NCI-H128 (cell line): Measurements from ENCODE around the gene HSPA5.
"Not testable (repeated sequence)": the region's sequence is repeated elsewhere in the genome, so short reads cannot be mapped to it uniquely, and the experiment has no call there.

ENCODE experiments used
- DNase-seq: peaks from one replicate; lab custom pipeline; 2025; ENCODE audit not compliant: unreplicated experiment; lab: John Stamatoyannopoulos, UW

The HSPA5 gene

DNA sequence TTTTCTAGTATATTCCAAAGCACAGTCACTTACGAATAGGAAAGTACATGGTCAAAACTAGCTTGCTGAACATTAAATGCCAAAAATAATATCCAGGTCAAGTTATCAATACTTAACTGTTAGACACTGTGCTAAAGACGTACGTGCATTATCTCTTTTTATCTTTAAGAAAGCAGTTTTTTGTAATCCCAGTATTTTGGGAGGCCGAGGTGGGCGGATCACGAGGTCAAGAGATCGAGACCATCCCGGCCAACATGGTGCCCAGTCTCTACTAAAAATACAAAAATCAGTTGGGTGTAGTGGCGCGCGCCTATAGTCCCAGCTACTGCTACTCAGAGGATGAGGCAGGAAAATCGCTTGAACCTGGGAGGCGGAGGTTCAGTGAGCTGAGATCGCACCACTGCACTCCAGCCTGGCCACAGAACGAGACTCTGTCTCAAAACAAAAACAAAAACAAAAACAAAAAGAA lies 2.7 kb upstream of the HSPA5 start:
- no peak for DNase-seq

DNA sequence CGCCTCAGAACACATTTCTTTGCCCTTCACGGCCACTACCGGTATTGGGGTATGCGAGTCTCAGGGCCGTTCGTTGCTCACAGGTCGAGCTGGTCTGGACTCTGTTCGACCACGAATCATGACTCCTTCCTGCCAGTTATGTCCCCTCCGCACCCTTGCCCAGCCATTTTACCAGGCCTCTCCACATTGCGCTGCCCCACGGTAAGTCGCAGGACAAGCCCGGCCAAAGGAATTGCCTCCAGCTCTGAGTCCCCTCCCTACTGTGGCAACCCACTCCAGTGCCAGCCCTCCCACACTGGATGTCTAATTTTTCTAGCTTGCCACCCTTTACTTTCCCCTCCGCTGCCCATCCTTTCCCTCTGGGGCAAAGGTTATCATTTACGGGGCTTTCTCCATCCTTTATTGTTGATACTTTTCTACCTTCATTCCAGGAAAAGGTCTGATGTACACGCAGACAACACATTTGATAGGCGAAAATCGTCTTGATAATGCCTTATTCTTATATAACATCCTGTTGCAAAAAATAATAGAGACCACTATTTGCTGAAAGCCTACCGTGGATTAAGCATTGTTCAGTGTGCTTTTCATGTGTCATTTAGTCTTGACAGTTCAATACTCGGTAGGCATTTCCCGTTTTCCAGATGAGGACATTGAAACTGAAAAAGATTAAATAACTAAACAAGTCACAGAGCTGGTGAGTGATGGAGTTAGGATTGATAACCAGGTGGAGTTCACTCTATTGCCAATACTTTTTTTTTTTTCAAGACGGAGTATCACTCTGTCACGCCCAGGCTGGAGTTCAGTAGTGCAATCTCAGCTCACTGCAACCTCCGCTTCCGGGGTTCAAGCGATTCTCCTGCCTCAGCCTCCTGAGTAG lies 958 bp upstream of the HSPA5 start:
- DNase-seq: no peak

DNA sequence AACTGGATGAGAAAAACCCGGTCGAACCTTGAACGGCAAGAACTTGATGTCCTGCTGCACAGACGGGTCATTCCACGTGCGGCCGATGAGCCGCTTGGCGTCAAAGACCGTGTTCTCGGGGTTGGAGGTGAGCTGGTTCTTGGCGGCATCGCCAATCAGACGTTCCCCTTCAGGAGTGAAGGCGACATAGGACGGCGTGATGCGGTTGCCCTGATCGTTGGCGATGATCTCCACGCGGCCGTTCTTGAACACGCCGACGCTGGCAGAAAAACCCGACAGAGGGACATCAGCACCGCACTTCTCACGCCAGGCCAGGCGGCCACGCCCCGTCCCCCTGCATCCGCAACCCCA lies 519 bp downstream of the HSPA5 start:
- no peak for DNase-seq

DNA sequence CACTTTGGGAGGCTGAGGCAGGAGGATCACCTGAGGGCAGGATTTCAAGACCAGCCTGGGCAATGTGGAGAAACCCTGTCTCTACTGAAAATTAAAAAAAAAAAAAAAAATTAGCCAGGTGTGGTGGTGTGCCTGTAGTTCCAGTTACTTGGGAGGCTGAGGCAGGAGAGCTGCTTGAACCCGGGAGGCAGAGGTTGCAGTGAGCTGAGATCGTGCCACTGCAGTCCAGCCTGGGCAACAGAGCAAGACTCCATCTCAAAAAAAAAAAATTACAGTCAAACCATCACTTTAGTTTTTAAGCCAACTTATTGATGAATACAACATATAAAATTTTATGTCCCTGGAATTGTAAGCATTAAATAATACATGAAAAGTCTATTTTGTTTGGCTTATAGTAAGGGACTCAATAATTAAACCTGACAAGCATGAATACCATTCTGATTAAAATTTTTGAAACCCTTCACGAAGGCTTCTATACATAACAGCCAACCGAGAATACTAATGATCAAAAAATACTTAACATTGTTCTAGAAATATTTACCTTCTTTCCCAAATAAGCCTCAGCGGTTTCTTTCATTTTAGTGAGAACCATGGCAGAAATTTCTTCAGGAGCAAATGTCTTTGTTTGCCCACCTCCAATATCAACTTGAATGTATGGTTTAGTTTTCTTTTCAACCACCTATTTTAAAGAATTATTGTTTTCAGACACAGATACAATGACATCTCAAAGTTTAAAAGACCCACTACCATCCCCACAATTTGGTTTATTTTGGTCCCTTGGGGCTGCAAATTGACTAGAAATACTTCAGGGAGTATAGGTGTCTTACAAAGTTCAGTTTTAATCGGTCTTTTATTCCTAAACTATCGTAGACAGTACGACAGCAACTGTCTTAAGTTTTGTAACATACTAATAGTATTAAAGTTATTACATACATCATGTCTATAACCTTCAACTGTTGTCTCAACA lies 1.2 kb downstream of the HSPA5 start:
- no peak for DNase-seq

DNA sequence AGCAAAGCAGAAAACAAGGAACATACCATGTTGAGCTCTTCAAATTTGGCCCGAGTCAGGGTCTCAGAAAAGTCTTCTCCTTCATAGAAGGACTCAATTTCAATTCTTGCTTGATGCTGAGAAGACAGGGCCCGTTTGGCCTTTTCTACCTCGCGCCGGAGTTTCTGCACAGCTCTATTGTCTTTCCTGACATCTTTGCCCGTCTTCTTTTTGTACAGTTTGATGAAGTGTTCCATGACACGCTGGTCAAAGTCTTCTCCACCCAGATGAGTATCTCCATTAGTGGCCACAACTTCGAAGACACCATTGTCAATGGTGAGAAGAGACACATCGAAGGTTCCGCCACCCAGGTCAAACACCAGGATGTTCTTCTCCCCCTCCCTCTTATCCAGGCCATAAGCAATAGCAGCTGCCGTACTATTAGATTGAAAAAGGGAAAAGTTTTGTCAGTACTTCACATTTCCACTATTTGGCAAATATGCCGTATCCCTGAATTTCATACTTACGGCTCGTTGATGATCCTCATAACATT lies 2.2 kb downstream of the HSPA5 start:
- no peak for DNase-seq

DNA sequence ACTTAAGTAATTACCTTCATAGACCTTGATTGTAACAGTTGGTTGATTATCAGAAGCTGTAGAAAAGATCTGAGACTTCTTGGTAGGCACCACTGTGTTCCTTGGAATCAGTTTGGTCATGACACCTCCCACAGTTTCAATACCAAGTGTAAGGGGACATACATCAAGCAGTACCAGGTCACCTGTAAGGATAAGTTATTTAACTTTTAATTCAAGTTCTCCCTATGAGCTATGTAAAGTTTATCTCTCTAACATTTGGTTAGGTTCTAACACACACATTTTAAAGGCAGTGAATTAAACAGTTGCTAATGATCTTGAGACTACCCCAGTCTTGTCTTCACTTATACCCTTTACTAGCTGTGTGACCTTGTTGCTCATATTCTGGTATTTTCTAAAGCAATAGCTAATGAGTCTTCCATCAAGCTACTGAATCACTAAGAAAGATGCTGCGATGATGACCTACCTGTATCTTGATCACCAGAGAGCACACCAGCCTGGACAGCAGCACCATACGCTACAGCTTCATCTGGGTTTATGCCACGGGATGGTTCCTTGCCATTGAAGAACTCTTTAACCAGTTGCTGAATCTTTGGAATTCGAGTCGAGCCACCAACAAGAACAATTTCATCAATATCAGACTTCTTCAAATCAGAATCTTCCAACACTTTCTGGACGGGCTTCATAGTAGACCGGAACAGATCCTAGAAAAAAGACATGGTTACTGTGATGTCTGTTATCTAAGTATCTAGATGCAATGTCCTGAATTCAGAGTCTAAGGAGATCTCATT lies 2.8 kb downstream of the HSPA5 start:
- DNase-seq: no peak

DNA sequence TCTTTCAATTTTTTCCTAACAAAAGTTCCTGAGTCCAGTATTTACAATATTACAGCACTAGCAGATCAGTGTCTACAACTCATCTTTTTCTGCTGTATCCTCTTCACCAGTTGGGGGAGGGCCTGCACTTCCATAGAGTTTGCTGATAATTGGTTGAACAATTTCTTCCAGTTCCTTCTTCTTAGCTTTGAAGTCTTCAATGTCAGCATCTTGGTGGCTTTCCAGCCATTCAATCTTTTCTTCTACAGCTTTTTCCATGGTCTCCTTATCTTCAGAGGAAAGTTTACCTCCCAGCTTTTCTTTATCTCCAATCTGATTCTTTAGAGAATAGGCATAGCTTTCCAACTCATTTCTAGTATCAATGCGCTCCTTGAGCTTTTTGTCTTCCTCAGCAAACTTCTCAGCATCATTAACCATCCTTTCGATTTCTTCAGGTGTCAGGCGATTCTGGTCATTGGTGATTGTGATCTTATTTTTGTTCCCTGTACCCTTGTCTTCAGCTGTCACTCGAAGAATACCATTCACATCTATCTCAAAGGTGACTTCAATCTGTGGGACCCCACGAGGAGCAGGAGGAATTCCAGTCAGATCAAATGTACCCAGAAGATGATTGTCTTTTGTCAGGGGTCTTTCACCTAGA lies 4.5 kb downstream of the HSPA5 start:
- DNase-seq: not testable (repeated sequence)

DNA sequence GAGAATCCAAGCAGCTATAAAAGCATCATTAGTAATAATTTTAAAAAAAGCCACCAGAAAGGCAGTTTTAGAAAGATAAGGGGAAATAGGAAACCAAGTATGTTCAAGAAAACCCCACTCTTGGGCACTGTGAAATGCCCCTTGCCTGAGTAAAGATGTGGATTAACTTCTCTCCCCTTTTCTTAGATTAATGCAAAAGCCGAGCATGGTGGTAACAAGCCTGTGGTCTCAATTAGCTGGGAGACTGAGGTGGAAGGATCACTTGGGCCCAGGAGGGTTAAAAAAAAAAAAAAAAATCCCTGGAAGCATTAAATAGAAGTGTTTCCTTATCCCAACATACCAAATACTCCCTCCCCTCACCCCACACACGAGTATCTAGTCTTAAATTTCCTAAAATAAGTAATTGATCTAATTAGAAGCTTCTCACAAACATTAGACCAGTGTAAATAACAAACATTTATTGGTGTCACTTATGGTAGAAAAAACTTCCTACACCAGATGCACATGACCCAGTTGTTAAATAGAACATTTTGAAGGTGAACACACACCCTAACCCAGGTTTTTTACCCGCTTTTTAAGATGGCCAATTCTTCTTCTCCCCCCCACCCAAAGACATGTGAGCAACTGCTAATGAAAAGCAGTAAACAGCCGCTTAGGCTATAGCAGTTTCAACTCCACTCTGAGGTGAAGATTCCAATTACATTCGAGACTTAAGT lies 5.2 kb downstream of the HSPA5 start:
- no peak for DNase-seq

DNA sequence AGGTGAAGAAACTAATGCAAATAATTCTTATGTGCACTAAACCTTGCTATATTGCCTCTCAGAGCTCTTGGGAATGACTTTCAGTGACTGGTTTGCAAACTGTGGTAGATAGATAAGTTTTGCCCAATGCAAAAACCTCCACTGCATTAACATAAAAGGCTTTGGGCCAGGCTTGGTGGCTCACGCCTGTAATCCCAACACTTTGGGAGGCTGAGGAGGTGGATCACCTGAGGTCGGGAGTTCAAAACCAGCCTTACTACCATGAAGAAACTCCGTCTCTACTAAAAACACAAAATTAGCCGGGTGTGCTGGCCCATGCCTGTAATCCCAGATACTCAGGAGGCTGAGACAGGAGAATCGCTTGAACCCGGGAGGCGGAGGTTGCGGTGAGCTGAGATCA lies 7.0 kb downstream of the HSPA5 start:
- not testable (repeated sequence) for DNase-seq

DNA sequence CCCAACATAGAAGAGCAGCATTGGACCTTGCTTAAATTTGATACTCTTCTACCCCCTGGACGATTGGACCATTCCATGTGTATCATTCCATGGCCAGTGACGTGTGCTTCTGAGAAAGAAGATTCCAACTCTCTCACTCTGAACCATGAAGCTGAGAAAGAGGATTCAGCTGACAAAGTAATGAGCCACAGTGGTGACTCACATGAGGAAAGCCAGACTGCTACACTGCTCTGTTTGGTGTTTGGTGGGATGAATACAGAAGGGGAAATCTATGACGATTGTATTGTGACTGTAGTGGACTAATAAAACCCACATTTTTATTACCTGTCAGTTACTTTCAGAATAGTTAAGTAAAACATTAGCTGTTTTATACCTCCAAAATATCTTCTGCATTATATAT lies 7.5 kb downstream of the HSPA5 start:
- DNase-seq: no peak

DNA sequence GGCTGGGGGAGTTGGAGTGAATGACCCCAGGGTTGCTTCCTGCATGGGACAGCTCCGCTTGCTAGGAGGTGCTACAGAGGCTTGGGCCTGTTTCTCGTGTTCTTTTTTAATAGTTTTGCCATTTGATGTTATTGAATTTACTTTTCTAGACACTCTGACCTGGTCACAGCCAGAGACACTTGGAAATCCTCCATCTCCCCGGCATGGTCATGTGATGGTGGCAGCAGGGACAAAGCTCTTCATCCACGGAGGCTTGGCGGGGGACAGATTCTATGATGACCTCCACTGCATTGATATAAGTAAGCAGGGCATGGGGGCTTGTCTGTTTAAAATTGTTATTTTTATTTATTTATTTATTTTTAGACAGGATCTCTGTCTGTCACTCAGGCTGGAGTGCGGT lies 13.4 kb downstream of the HSPA5 start:
- no peak for DNase-seq

DNA sequence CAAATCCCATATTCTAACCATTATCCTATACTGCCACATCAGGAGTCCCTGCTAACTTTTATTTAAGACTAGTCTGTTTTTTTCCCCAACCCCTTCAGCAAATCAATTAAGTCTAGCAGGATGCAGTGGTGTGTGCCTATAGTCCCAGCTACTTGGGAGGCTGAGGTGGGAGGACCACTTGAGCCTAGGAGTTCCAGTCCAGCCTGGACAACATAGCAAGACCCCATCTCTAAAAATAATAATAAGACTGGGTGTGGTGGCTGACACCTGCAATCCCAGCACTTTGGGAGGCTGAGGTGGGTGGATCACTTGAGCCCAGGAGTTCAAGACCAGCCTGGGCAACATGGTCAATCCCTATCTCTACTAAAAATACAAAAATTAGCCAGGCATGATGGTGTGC lies 16.3 kb downstream of the HSPA5 start:
- DNase-seq: not testable (repeated sequence)

DNA sequence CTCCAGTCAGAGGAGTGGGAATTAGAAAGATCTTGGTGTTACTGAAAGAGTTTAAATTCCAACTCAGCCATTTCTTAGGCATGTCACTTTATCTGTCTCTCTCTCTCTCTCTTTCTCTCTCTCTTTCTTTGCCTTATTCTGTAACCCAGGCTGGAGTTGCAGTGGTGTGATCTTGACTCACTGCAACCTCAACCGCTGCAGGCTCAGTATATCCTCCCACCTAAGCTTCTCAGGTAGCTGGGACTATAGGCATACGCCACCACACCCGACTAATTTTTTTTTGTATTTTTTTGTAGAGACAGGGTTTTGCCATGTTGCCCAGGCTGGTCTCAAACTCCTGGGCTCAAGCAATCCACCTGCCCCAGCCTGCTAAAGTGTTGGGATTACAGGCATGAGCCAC lies 22.5 kb downstream of the HSPA5 start:
- DNase-seq: no peak

DNA sequence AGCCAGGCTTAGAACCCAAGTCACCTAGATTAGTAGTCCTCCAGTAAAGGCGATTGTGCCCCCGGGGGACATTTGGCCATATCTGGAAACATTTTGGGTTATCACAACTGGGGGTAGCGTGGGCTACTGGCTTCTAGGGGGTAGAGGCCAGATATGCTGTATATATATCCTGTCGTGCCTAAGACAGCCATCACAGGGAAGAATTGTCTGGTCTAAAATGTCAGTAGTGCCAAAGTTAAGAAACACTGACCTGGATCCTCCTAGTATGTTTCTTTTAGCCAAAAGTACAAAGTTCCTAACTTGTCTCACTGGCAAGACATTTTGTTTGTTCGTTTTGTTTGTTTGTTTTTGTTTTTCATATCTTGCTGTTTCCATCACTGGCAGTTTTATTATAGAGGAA lies 27.0 kb downstream of the HSPA5 start:
- no peak for DNase-seq

DNA sequence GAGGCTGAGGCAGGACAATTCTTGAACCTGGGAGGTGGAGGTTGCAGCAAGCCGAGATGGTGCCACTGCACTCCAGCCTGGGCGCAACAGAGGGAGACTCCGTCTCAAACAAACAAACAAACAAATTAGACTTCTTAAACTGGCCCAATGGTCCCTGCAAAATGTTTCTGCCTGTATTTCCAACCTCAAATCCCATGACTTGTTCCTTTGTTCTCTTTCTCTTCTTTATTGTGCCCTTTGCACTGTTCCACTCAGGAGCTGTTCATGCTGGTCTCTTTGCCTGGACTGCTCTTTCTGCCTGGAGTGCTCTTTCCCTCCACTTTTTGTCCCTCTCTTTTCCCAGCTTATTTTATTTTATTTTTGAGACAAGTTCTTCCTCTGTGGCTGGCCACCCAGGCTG lies 36.7 kb downstream of the HSPA5 start:
- DNase-seq: no peak

DNA sequence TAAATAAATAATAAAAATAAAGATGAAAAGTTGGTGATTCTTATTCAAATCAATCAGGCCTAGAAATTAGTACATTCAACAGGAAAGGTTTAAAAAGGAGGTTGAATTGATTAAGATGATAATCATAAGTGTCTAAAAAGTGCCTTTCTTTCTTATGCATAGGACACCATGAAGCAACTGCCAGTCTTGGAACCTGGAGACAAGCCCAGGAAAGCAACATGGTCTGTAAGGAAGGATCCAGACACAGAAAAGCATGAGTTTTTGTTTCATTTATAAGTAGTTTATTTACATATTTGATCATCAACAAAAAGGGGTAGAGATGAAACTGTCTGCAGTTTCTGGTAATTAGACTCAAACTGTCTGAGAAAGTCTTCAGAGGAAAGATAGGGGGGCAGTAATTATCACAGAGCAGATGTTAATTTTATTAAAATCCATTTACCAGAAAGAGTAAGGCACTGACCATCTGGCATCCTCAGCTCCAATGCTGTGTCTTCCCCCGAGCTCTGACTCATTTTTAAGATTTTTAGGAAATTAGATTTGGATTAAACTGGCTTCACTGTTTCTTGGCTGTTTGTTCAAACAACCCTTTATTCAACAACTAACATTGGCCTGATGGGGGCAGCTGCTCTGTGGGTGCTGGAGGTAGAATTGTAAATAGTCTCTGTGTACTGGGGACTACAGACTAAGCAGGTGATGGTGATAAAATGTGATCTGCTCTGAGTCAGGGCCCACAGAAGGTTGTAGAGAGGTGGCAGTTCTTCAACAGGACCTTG lies 38.1 kb downstream of the HSPA5 start:
- DNase-seq: no peak

DNA sequence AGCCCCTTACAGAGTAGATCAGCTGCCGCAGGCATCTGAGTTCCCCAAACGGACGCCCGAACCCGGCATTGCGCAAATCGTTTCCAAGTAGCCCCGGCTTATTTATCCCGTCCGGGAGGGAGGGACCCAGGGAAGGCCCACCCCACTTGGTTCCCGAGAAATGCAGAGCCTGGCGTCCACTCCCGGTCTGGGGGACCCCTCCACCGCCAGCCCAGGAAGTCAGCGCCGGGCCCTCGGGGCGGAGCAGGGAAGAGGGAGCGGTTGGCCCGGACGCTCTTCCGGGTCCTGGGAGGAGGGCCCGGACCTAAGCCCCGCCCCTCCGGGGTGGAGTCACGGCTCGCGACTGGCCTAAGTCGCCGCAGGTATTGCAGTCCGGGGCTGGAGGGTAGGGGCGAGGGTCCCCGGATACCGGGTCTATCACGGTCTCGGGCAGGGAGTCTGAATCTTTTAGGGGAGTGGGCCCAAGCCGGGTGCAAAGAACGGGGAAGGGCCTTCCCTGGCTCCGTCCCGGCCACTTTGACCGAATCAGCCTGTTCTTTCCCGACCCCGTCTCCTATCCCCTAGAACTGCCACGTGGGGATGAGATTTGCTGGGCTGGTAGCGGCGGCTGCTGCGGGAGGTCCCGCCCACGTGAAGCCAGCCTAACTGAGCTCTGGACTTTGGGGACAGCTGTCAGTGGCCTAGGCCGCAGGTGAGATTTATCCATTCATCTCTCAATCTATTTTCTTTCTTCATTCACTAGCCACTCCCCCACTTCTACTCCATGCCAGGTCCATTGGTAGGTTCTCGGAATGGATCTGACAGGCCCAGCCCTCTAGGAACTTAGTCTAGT lies 40.7 kb downstream of the HSPA5 start, which contains the start of gene RABEPK:
TSS of gene RABEPK (plus strand) at position 327 of the 832 bp plus-strand sequence. CDS start 2,472 bp downstream, outside the sequence.
- DNase-seq: peak; percentile 87

DNA sequence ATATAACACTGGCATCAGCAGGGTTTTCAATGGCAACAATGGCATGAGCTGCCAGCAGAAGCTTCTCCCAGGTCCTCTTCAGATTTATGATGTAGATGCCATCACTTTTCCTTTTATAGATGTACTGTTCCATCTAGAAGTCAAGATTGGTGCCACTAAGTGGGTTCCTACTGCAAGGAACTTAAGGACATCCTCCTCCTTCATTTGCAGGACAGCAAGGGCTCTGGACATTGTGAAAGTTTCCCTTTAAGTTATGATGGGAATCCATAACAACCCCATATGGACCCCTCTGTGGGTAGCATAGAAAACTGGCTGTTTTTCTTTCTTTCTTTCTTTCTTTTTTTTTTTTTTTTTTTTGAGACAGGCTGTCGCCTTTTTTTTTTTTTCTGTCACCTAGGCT lies 45.6 kb downstream of the HSPA5 start:
- DNase-seq: not testable (repeated sequence)
